Measurements from ENCODE around the gene CASQ2.
A peak's percentile ranks its signal among the peaks of the same experiment; 100 is the strongest.

The CASQ2 gene

DNA sequence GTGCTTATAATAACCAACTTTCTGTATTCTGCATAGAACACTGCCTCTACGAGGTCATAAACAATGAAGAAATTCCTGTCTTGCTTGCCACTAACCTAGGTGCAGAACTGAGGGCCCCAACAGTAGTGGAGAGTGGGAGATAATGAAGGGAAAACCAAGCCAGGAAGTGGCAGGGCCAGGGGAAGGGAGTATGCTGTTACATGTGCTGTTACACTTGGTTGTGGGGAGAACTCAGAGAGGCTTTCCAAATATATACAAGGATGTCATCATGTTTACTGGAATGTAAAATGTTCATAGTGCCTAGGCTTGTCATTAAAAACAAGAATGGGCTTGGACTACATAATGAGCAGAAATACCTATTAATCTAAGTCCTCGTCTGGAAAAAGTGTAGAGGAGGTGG lies 41.3 kb upstream of the CASQ2 start:
- DNase-seq (ENCODE audit: low spot score), result no peak
- TF ChIP-seq CTCF (IDR thresholded peaks at IDR 0.05; ENCODE audit: borderline replicate concordance, control extremely low read depth, extremely low read depth, insufficient read depth, missing control alignments), result no peak
- in situ Hi-C loops (cut with MboI; ENCODE audit: low sequenced_read_pairs, unreplicated experiment), result loop anchor here (25.0 kb wide), 2 partner anchors 177 to 677 kb away; partner anchors contain the start of gene SLC22A15

GRCh38 chr1:115809076-115809475 lies 40.6 kb upstream of the CASQ2 start:
- TF ChIP-seq CTCF (IDR thresholded peaks at IDR 0.05; ENCODE audit: borderline replicate concordance, control extremely low read depth, extremely low read depth, insufficient read depth, missing control alignments), result no peak
- in situ Hi-C loops (cut with MboI; ENCODE audit: low sequenced_read_pairs, unreplicated experiment), result loop anchor here (25.0 kb wide), 2 partner anchors 178 to 678 kb away; partner anchors contain the start of gene SLC22A15

GRCh38 chr1:115807723-115808122 lies 39.2 kb upstream of the CASQ2 start:
- peak; percentile 55 for TF ChIP-seq CTCF (IDR thresholded peaks at IDR 0.05; ENCODE audit: borderline replicate concordance, control extremely low read depth, extremely low read depth, insufficient read depth, missing control alignments)
- in situ Hi-C loops (cut with MboI; ENCODE audit: low sequenced_read_pairs, unreplicated experiment), result loop anchor here (25.0 kb wide), 2 partner anchors 180 to 680 kb away; partner anchors contain the start of gene SLC22A15
- DNase-seq (ENCODE audit: low spot score), result peak; percentile 41

More at GRCh38 chr1:115809076-115809475, 40.6 kb upstream of the CASQ2 start:
- no peak for DNase-seq (ENCODE audit: low spot score)

DNA sequence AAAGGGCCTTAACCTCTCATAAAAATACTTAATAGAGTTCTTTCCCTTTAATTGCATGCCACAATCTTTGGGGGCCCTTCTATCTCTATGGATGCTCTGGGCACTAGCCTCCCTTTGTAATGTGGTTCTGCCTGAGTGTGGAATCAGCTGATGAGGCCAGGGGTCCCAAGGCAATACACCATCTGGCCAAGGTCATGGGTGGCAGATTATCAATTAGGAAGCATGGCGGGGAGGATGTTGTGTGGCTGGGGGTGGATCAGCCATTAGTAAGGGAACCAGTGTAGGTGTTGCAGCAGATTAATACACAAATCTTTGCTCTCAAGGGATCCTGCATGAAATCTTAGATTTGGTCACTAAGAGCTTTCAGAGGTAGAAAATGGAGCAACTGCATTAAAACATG lies 37.1 kb upstream of the CASQ2 start:
- DNase-seq (ENCODE audit: low spot score), result no peak
- TF ChIP-seq CTCF (IDR thresholded peaks at IDR 0.05; ENCODE audit: borderline replicate concordance, control extremely low read depth, extremely low read depth, insufficient read depth, missing control alignments), result no peak
- in situ Hi-C loops (cut with MboI; ENCODE audit: low sequenced_read_pairs, unreplicated experiment), result loop anchor here (25.0 kb wide), 2 partner anchors 182 to 682 kb away; partner anchors contain the start of gene SLC22A15

- DNase-seq (ENCODE audit: low spot score), result no peak
- in situ Hi-C loops (cut with MboI; ENCODE audit: low sequenced_read_pairs, unreplicated experiment), result loop anchor here (25.0 kb wide), 2 partner anchors 185 to 685 kb away; partner anchors contain the start of gene SLC22A15
- no peak for TF ChIP-seq CTCF (IDR thresholded peaks at IDR 0.05; ENCODE audit: borderline replicate concordance, control extremely low read depth, extremely low read depth, insufficient read depth, missing control alignments)
Observed at GRCh38 chr1:115802416-115802815, 33.9 kb upstream of the CASQ2 start.

- in situ Hi-C loops (cut with MboI; ENCODE audit: low sequenced_read_pairs, unreplicated experiment), result no loop called here
- no peak for TF ChIP-seq CTCF (IDR thresholded peaks at IDR 0.05; ENCODE audit: borderline replicate concordance, control extremely low read depth, extremely low read depth, insufficient read depth, missing control alignments)
- DNase-seq (ENCODE audit: low spot score), result no peak
Observed at GRCh38 chr1:115797486-115797885, 29.0 kb upstream of the CASQ2 start.
